Testis (tissue), 3 donors: ENCODE measurements around the gene ADGRE1. TPM values are rescaled to one million over a fixed set of nuclear protein-coding genes. Genes with fewer than 3 reads are reported as not detected.

ENCODE experiments used
- DNase-seq: peaks from one replicate; pipeline ENCODE4 v3.0.0-alpha.2; 2019
- H3K27ac ChIP-seq, 2 donors: fragments of 200-600 bp; sonication (generic); one replicate each; pipeline ENCODE4 v1.5.1; 2019
- H3K27me3 ChIP-seq: fragments of 200-600 bp; sonication (generic); one replicate; pipeline ENCODE4 v1.5.1; 2019
- H3K36me3 ChIP-seq: fragments of 200-600 bp; sonication (generic); one replicate; pipeline ENCODE4 v1.5.1; 2017; ENCODE audit warnings: low read depth; ENCODE audit errors: missing control alignments
- H3K4me1 ChIP-seq: fragments of 200-600 bp; sonication (generic); one replicate; pipeline ENCODE4 v1.5.1; 2019
- H3K4me3 ChIP-seq, 2 donors: fragments of 200-600 bp; sonication (generic); one replicate each; pipeline ENCODE4 v1.5.1; 2017 to 2019
- H3K9me3 ChIP-seq: fragments of 200-600 bp; sonication (generic); one replicate; pipeline ENCODE4 v1.5.1; 2017
- POLR2A ChIP-seq: fragments of 450-650 bp; IDR thresholded peaks from one replicate; pipeline ENCODE4 v1.6.1; 2017; ENCODE audit warnings: antibody characterized with exemption, mild to moderate bottlenecking, moderate library complexity
- WGBS, 2 donors: methylation state at CpG; one replicate each; pipeline ENCODE4 v1.1.5; 2018; 5-methylcytosine and 5-hydroxymethylcytosine counted together
- intact Hi-C: fragments of 100-400 bp; cut with DNase I; formaldehyde crosslinking; loops from one replicate; pipeline ENCODE4 v1.15.1; 2023; ENCODE audit warnings: low total_unique reads
- polyA plus RNA-seq: library from polyadenylated mRNA; stranded (reverse); fragments of 350-450 nt; fragmentation: Illumina TruSeq; extraction: RNeasy Lipid Tissue Mini Kit (QIAGEN cat#74804); gene quantifications from one replicate; pipeline ENCODE4 v1.2.3, GENCODE V29; 2014; ENCODE audit warnings: low read depth, low replicate concordance; ENCODE audit not compliant: insufficient read depth
- total RNA-seq, 2 donors: library from RNA; depleted of rRNA; stranded (reverse); fragments of >200 nt; gene quantifications; one replicate each; pipeline ENCODE4 v1.2.3, GENCODE V29; 2016
- TF ChIP-seq, protein P1 (sequence below), 3 experiments: fragments of 450-650 bp in 2 of 3; fragments of 200-600 bp in 1 of 3; sonication (generic) in 1 of 3; IDR thresholded peaks; one replicate each; pipeline ENCODE4 v1.5.1; 2016 to 2019; ENCODE audit warnings: antibody characterized with exemption in 3 of 3, mild to moderate bottlenecking in 2 of 3, moderate library complexity in 1 of 3

Gene ADGRE1
- total and polyA plus RNA-seq, 3 donors from 2014 or later, result 1.4 to 5.0 (median 1.5) TPM

DNA sequence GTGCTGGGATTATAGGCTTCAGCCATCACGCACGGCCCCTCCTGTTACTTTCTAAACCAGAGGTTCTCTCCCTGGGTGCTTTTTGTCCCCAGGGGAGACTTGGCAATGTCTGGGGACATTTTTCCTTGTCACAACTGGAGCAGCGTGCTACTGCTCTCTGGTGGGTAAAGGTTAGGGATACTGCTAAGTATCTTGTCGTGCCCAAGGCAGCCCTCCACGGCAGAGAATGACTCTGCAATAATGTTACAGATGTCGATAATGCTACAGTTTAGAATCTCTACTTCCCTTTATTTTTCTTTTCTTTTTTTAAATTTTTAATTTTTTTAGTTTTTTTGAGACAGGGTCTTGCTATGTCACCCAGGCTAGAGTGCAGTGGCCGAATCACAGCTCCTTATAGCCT, 38.0 kb downstream of the ADGRE1 start:
- DNase-seq, result no peak
- no peaks in the 10 kb centered on the region for H3K4me1 ChIP-seq
- 79 to 82% methylated on average over 7 of the region's 7 CpGs for WGBS, 2 donors
- TF ChIP-seq, protein P1, sequence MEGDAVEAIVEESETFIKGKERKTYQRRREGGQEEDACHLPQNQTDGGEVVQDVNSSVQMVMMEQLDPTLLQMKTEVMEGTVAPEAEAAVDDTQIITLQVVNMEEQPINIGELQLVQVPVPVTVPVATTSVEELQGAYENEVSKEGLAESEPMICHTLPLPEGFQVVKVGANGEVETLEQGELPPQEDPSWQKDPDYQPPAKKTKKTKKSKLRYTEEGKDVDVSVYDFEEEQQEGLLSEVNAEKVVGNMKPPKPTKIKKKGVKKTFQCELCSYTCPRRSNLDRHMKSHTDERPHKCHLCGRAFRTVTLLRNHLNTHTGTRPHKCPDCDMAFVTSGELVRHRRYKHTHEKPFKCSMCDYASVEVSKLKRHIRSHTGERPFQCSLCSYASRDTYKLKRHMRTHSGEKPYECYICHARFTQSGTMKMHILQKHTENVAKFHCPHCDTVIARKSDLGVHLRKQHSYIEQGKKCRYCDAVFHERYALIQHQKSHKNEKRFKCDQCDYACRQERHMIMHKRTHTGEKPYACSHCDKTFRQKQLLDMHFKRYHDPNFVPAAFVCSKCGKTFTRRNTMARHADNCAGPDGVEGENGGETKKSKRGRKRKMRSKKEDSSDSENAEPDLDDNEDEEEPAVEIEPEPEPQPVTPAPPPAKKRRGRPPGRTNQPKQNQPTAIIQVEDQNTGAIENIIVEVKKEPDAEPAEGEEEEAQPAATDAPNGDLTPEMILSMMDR (IDR thresholded peaks at IDR 0.05), result no peak
- no peak for TF ChIP-seq POLR2A
- H3K9me3 ChIP-seq, result no peaks in the 10 kb centered on the region
- no peak overlapping the region for H3K4me3 ChIP-seq
- no peaks in the 10 kb centered on the region for H3K36me3 ChIP-seq
- no peak overlapping the region for H3K27ac ChIP-seq
- H3K27me3 ChIP-seq, result no peaks in the 10 kb centered on the region
- intact Hi-C loops, result no loop called here

DNA sequence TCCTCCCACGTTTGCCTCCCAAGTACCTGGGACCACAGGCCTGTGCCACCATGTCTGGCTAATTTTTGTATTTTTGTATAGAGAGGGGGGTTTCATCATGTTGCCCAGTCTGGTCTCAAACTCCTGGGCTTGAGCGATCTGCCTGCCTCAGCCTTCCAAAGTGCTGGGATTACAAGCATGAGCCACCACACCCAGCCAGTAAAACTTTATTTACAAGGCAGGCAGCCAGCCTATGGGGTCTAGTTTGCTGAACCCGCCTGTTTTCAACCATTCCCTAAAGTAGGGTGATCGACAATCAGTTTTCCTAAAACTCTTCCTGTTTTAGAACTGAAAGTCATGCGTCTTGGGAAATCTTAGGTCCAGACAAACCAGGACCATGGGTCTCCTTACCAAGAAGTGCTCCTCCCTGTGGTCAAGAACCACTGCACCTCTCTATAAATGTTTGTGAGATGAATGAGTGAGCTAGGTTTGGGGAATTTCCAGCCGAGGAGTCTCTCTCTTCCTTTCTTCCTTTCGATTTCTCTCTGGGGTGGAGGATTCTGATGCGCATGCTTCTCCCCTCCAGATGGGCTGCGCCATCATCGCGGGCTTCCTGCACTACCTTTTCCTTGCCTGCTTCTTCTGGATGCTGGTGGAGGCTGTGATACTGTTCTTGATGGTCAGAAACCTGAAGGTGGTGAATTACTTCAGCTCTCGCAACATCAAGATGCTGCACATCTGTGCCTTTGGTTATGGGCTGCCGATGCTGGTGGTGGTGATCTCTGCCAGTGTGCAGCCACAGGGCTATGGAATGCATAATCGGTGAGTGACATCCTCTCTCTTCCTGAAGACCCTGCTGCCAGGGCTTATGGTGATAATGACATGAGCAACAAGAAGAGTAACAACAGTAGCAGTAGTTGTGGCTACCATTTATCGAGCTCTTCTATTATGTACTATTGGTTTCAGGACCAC, 38.7 kb downstream of the ADGRE1 start:
- WGBS, 2 donors, result 73 to 83% methylated on average over 12 to 15 of the region's 15 CpGs
- H3K27me3 ChIP-seq, result no peaks in the 10 kb centered on the region
- no peaks in the 10 kb centered on the region for H3K4me1 ChIP-seq
- H3K9me3 ChIP-seq, result no peaks in the 10 kb centered on the region
- intact Hi-C loops, result no loop called here
- no peak for DNase-seq
- no peaks in the 10 kb centered on the region for H3K36me3 ChIP-seq
- no peak overlapping the region for H3K4me3 ChIP-seq
- TF ChIP-seq POLR2A, result no peak
- TF ChIP-seq, protein P1 (IDR thresholded peaks at IDR 0.05), result no peak
- no peak overlapping the region for H3K27ac ChIP-seq

DNA sequence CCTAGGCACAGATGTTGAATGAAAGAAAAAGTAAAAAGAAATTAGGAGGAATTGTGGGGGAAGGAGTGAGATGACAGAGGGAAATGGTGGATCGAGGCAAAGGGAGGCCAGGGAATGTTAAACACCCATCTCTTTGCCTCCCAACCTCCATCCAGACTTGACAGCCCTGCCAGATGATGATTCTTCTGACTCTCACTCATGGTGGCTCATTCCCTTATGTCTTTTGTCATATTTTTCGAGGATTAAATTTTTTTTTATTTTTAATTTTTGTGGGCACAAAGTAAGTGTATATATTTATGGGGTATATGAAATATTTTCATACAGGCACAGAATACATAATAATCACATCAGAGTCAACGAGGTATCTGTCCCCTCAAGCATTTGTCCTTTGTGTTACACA, 42.8 kb downstream of the ADGRE1 start:
- H3K27ac ChIP-seq, result no peak overlapping the region
- H3K4me3 ChIP-seq, result no peak overlapping the region
- H3K27me3 ChIP-seq, result no peaks in the 10 kb centered on the region
- TF ChIP-seq, protein P1 (IDR thresholded peaks at IDR 0.05), result no peak
- no peak for TF ChIP-seq POLR2A
- H3K4me1 ChIP-seq, result no peaks in the 10 kb centered on the region
- H3K9me3 ChIP-seq, result no peaks in the 10 kb centered on the region
- intact Hi-C loops, result no loop called here
- 67 to 72% methylated on average over 3 of the region's 3 CpGs for WGBS, 2 donors
- no peak for DNase-seq
- H3K36me3 ChIP-seq, result no peaks in the 10 kb centered on the region

DNA sequence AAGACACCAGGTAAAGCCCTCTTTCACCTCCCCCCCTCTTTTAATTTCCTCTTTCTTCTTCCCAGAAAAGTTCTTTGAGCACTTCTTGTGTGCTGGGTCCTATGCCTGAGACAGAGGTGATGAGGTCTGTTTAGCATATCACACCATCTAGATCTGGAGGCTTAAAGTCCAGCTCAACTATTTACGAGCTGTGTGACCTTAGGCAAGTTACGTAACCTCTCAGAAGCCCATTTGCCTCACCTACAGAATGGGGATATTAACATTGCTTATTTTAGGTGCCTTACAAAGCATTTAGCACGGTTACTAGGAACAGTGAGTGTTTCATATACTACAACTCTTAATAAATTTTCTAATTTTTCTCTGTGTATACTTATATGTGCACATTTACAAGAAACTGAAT, 47.7 kb downstream of the ADGRE1 start:
- 62 to 83% methylated on average over 3 of the region's 3 CpGs for WGBS, 2 donors
- TF ChIP-seq, protein P1 (IDR thresholded peaks at IDR 0.05), result no peak
- no peak for TF ChIP-seq POLR2A
- Histone ChIP-seq H3K4me3 (no peak overlapping the region), H3K9me3 (no peaks in the 10 kb centered on the region), H3K4me1 (no peaks in the 10 kb centered on the region), H3K36me3 (no peaks in the 10 kb centered on the region), H3K27ac (no peak overlapping the region), H3K27me3 (no peaks in the 10 kb centered on the region)
- intact Hi-C loops, result no loop called here
- DNase-seq, result no peak
